Bronchial epithelial cell (primary cell): ENCODE measurements around the gene SEMA4D. TPM values are rescaled to one million over a fixed set of nuclear protein-coding genes. Genes with fewer than 3 reads are reported as not detected.

ENCODE experiments used
- DNase-seq: peaks from one replicate; pipeline ENCODE4 v3.0.0-alpha.2; 2010; ENCODE audit warnings: low read depth
- FAIRE-seq: peaks from 2 replicates; lab custom pipeline; 2011; peaks lifted over from hg19 to GRCh38; lab: Jason Lieb, UNC
- H3K27me3 ChIP-seq: 2 replicates; pipeline ENCODE4 v1.5.1; 2011; ENCODE audit warnings: low read length; ENCODE audit not compliant: control insufficient read depth, insufficient read depth
- H3K36me3 ChIP-seq: 2 replicates; pipeline ENCODE4 v1.5.1; 2011; ENCODE audit warnings: low read length; ENCODE audit not compliant: control insufficient read depth, insufficient read depth
- H3K4me3 ChIP-seq: 2 replicates; pipeline ENCODE4 v1.5.1; 2011; ENCODE audit warnings: mild to moderate bottlenecking, low read depth, low read length, control low read depth
- CTCF ChIP-seq: IDR thresholded peaks from 2 replicates; pipeline ENCODE4 v1.5.1; 2011; ENCODE audit warnings: mild to moderate bottlenecking, moderate library complexity, low read length, control low read depth, inconsistent platforms; ENCODE audit not compliant: insufficient read depth, severe bottlenecking
- total RNA-seq: library from RNA; depleted of rRNA; stranded (reverse); fragments of >200 nt; gene quantifications from 2 replicates; pipeline ENCODE4 v1.2.1, GENCODE V29; 2014

SEMA4D gene
- total RNA-seq, 1 donor from 2014 or later, result 1.8 TPM

GRCh38 chr9:89357331-89358197 is 140.3 kb downstream of the SEMA4D start:
- FAIRE-seq, result no peak

GRCh38 chr9:89356782-89357181 is 141.1 kb downstream of the SEMA4D start:
- H3K36me3 ChIP-seq, result peaks cover 40% of the 10 kb centered on the region
- FAIRE-seq (no peak), DNase-seq (no peak)
- no peak overlapping the region for H3K4me3 ChIP-seq
- no peak for TF ChIP-seq CTCF
- H3K27me3 ChIP-seq, result no peaks in the 10 kb centered on the region

More at GRCh38 chr9:89357331-89358197, 140.3 kb downstream of the SEMA4D start:
- DNase-seq, result no peak
- Histone ChIP-seq H3K27me3 (no peaks in the 10 kb centered on the region), H3K36me3 (peaks cover 35% of the 10 kb centered on the region), H3K4me3 (no peak overlapping the region)
- no peak for TF ChIP-seq CTCF

- no peak for FAIRE-seq
- Histone ChIP-seq H3K27me3 (no peaks in the 10 kb centered on the region), H3K4me3 (no peak overlapping the region), H3K36me3 (peaks cover 40% of the 10 kb centered on the region)
- DNase-seq, result no peak
- no peak for TF ChIP-seq CTCF
These were observed 143.4 kb downstream of the SEMA4D start for GRCh38 chr9:89354471-89354870.

GRCh38 chr9:89353989-89354388 is 143.9 kb downstream of the SEMA4D start:
- Histone ChIP-seq H3K27me3 (no peaks in the 10 kb centered on the region), H3K36me3 (peaks cover 40% of the 10 kb centered on the region), H3K4me3 (no peak overlapping the region)
- DNase-seq, result no peak
- no peak for TF ChIP-seq CTCF
- FAIRE-seq, result no peak

- no peak overlapping the region for H3K4me3 ChIP-seq
- no peak for TF ChIP-seq CTCF
- H3K27me3 ChIP-seq, result no peaks in the 10 kb centered on the region
- DNase-seq (no peak), FAIRE-seq (peak; percentile 28)
- peaks cover 45% of the 10 kb centered on the region for H3K36me3 ChIP-seq
These were observed 144.9 kb downstream of the SEMA4D start for GRCh38 chr9:89352874-89353649.
